HG02943 (cell line): Measurements from ENCODE around the gene TUBGCP5.

Source experiments
- ATAC-seq: cut with Tn5 transposase; IDR thresholded peaks from one replicate; pipeline ENCODE4 v1.9.1; 2021; ENCODE audit warnings: mild to moderate bottlenecking, low read depth, moderate library complexity; ENCODE audit not compliant: unreplicated experiment

TUBGCP5 gene

DNA sequence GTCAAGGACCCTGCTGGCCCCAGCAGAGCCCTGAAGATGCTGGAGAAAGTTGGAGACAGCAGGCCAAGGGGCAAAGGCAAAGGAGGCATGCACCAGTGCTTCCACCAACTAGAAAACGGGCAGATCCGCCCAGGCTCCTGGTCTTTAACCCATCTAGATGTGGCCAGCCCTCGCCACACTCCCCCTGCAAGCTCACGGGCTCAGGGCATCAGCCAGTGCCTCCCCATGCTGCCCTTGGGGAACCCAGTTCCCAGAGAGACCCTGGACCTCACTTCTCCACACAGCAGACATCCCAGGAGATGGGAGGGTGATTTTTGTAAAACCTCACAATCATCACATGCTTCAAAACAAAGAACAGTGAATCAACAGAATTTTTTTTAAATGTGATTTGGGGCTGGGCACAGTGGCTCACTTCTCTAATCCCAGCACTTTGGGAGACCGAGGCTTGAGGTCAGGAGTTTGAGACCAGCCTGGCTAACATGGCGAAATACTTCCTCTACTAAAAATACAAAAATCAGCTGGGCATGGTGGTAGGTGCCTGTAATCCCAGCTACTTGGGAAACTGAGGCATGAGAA, 83.7 kb downstream of the TUBGCP5 start:
- ATAC-seq = no peak

DNA sequence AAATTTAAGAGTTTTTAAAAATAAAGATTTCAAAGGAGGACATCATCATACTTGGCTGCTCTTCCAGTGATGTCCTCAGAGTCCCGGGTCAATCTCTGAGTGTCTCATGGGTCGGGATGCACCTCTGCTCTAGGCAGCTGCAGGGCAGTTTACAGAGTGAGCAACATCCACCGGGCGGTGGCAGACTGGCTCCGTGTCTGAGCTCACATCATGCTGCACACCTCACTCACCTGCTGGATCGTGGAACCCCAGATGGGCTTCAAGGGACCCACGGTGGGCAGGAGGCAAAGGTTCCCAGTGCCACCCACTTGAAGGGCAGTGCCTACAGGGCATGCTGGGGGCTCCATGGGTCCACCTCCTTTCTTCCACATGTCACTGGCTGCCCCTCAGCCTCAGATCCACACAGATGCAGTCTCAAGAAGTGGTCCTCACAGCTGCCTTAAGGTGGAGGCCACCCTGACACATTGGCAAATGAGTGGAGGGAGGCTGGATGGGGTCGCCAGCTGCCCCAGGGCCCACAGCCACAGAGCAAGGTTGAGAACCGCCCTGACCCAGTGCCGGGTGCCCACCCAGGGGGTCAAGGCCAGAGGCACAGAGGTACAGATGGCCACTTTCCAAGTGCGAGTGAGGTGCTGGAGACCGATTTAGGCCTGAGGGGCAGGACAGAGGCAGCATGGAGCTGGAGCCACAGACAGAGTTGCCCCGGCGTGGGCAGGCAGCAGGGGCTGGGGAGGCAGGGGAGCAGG, 84.4 kb downstream of the TUBGCP5 start:
- ATAC-seq = no peak

GRCh38 chr15:22954326-22954725, 85.0 kb downstream of the TUBGCP5 start:
- no peak for ATAC-seq

DNA sequence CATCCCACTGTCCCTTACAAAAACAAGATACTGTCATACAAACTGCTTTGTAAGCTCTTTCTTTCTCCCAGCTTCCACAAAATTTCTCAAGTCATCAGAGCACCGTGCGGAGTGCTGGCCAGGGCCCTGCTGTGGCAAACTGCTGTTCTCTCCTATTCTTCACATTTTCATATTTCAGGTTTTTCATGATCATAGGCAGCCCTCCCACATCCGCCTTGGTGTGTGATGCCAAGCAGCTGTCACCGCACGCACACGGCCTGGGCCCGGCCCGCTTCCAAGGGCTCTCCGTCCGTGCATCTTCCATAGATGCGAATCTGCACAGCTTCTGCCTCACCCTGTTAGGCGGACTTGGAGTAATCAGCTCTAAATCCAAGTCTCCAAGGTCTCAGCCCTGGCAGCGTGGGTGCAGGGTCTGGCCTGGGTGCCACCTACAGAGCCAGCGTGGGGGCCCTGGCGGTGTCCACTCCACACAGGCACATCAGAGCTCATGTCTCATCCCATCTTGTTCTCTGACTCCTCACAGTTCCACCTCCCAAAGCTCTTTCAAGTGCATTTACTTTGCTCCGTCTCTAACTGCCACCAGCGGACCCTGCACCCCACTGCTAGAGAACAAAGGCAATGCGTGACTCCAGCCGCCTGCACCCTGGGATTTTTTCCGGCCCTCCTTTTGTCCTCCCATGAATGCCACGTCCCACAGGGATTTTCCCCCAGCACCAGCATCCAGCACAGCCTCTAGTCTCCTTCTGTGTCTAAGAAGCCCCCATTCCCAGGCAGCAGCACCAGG, 86.4 kb downstream of the TUBGCP5 start:
- no peak for ATAC-seq

DNA sequence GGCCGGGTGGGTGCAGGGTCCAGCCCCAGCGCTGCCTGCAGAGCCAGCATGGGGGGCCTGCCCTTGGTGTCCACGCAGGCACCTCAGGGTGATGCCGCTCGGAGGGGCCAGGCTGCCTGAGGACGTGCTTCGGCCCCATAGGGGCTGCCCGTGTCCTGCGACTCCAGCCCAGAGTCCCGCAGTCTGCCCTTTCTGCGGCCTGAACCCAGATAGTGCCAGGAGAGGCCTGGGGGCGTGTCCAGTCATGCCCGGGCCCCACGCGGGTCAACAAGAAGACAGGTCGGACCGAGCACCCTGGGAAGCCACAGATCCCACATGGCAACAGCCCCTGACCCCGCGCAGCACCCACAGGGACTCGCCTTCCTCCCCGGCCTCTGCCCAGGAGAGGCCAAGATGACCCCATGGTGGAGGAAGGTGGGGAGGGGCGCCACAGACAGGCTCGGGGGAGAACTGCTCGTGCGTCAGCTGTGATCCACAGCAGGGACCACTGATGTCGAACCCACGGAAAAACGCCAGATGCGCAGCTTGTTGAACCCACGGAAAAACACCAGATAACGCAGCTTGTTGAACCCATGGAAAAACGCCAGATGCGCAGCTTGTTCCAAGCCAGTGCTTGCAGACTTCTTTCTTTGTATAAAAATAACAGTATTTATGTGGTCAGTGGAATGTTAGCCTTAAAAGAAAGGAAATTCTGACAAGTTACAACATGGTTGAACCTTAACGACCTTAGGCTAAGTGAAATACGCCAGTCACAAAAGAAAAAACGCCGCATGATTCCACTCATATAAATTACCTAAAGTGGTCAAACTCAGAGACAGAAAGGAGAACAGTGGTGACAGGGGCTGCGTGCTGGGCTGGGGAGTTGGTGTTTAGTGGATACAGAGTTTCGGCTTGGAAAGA, 87.7 kb downstream of the TUBGCP5 start:
- no peak for ATAC-seq

GRCh38 chr15:22951031-22951380, 88.4 kb downstream of the TUBGCP5 start:
- no peak for ATAC-seq

GRCh38 chr15:22950256-22950990, 88.9 kb downstream of the TUBGCP5 start:
- ATAC-seq = no peak
